GM10847 (cell line): ENCODE data around the gene ELOVL1.

Experiments used
- POLR2A ChIP-seq: IDR thresholded peaks from 2 replicates; pipeline ENCODE4 v1.6.1; 2011; ENCODE audit not compliant: insufficient read length; ENCODE audit errors: extremely low read depth

ELOVL1 gene

GRCh38 chr1:43367904-43368645, at the start of gene ELOVL1:
TSS of gene ELOVL1 (minus strand) at chr1:43368011. CDS start at chr1:43365609, 2,402 bp downstream.
- peak; percentile 90 for TF ChIP-seq POLR2A

- no peak for TF ChIP-seq POLR2A
Observed at GRCh38 chr1:43415901-43416300, 48.1 kb upstream of the ELOVL1 start.

- TF ChIP-seq POLR2A, result no peak
Observed at GRCh38 chr1:43414634-43415223, 46.9 kb upstream of the ELOVL1 start.

GRCh38 chr1:43410571-43410970, 42.8 kb upstream of the ELOVL1 start:
- no peak for TF ChIP-seq POLR2A

- TF ChIP-seq POLR2A, result no peak
Observed at GRCh38 chr1:43405876-43406234, 38.0 kb upstream of the ELOVL1 start.

GRCh38 chr1:43405219-43405875, 37.5 kb upstream of the ELOVL1 start:
- no peak for TF ChIP-seq POLR2A

GRCh38 chr1:43404353-43404752, 36.5 kb upstream of the ELOVL1 start:
- no peak for TF ChIP-seq POLR2A

GRCh38 chr1:43402089-43402865, 34.5 kb upstream of the ELOVL1 start:
- no peak for TF ChIP-seq POLR2A

- TF ChIP-seq POLR2A, result no peak
Observed at GRCh38 chr1:43398227-43398626, 30.4 kb upstream of the ELOVL1 start.

GRCh38 chr1:43396059-43396458, 28.2 kb upstream of the ELOVL1 start:
- TF ChIP-seq POLR2A, result no peak

- no peak for TF ChIP-seq POLR2A
Observed at GRCh38 chr1:43395523-43395922, 27.7 kb upstream of the ELOVL1 start.

GRCh38 chr1:43392702-43393101, 24.9 kb upstream of the ELOVL1 start:
- TF ChIP-seq POLR2A, result no peak

GRCh38 chr1:43389326-43390313, 21.8 kb upstream of the ELOVL1 start, which contains the start of the genes MED8 and SZT2:
TSS of gene MED8 (minus strand) at chr1:43389800. CDS start at chr1:43389764, 36 bp downstream.
TSS of gene SZT2 (plus strand) at chr1:43389899. CDS start at chr1:43389969, 70 bp downstream.
- peak; percentile 82 for TF ChIP-seq POLR2A

- TF ChIP-seq POLR2A, result no peak
Observed at GRCh38 chr1:43388613-43389012, 20.8 kb upstream of the ELOVL1 start.

GRCh38 chr1:43387976-43388599, 20.3 kb upstream of the ELOVL1 start:
- no peak for TF ChIP-seq POLR2A
